DMS153 (cell line): ENCODE results near the gene C6orf136.
"Not testable (repeated sequence)": the region's sequence is repeated elsewhere in the genome, so short reads cannot be mapped to it uniquely, and the experiment has no call there.

Source experiments
- DNase-seq: peaks from one replicate; lab custom pipeline; 2025; lab: John Stamatoyannopoulos, UW

Gene C6orf136

GRCh38 chr6:30657922-30658321 is 11.0 kb downstream of the C6orf136 start:
- not testable (repeated sequence) for DNase-seq

- DNase-seq, result no peak
Measured at GRCh38 chr6:30664994-30665767, 18.2 kb downstream of the C6orf136 start.

DNA sequence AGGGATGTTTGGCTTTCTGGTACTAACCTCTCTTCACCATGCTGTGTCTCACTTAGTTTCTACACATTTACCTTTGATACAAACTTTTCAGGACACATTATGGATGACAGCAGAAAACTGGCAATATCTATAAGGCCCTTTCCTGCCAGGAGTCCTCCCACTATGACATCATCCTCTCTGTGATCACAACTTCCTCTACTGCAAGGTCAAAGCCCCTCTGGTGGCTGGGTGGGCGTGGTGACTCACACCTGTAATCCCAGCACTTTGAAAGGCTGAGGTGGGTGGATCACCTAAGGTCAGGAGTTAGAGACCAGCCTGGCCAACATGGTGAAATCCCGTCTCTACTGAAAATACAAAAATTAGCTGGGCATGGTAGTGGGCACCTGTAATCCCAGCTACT is 19.4 kb downstream of the C6orf136 start:
- DNase-seq, result not testable (repeated sequence)

DNA sequence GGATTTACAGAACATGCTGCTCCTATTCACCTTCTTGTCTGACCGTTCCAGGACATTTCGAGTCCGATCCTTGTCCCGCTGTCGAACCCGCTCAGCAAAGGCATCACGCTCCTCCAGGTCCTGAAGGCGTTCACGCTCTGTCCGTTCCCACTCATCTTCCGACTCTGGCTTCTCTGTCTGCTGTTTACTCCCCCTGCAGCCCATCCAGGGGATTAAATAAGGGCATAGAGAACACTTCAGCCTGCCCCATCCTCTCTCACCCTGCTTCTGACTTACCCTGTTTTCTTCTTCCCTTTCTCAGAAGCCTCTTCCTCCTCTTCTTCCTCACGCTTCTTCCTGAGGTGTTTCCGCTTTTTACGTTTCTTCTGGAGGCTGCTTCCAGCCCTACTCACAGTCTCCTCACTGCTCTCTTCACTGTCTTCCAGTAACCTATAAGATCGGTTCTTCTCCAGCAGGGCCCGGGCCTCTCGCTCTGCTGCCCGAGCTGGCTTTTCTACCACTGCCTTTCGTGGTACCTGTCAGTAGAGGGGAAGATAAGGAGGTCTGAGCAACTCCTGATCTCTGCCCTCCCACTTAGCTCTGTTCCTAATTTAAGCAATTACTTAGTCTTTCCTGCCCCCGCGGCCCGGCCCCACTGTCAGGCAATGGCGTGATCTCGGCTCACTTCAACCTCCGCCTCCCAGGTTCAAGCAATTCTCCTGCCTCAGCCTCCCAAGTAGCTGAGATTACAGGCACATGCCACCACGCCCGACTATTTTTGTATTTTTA is 24.0 kb downstream of the C6orf136 start:
- no peak for DNase-seq

DNA sequence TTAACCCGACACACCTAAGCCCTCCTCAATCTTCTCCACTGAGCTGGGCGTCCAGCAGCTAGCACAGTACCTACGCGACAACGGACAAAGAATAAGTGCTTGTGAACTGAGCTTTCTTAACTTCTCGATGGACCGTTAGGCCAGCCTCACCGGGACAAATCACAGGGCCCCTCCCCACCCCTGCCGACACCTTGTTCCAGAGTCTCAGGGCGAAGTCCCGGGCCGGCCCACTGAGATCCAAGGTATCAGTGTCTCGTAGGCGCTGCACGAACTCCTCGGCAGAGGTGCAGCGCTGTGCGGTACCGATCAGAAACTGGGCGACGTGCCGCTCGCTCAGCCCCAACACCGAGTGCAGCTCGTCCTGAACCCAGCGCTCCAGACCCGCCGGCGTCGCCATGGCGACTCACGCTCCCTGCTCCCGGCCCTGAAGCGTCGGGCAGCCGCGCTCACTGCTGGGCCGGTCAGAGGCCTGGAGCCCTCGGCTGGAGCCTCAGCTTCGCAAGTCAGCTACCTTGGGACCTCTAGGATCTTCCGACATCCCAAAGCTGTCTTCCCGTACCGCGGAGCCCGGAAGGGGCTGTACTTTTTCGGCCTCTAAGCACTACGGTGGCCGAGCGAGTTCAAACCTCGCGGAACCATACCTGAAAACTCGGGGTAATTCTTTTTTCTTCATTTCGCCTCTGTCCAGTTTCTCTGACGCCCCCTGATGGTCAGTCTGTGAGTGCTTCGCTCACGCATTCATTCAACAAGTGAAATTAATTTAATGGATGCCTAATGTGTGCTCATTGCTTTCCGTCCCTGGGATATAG is 25.7 kb downstream of the C6orf136 start, which contains the start of gene DHX16:
TSS of gene DHX16 (minus strand) at position 562 of the 809 bp plus-strand sequence. CDS start at position 397, 165 bp downstream.
- peak; percentile 86 for DNase-seq

DNA sequence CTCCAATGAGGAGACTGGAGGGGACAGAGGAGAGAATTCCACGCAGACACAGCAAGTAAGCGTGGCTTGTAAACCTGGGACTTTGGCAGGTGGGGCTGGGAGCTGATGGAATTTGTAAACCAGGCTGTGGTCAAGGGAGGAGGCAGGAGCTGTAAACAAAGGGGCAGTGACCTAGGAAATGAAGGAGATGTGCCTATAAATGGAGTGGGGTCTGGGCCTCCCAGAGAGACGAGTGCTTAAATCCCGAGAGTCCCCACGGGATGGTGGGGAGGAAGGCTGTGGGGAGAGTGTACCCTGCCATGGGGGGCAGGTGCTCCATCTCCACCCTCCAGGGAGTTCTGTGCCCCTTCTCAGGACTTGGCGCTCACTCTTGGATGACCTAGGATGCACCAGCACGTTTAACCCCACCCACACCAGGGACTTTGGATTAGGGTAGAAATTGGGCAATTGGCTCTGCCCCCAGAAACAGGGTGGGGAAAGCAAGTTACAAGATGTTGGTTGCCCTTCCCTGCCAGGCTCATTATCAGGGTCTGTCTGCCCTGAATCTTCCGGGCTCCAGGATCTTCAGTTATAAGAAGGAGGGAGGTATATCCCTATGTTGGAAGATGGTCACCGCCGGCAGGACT is 29.8 kb downstream of the C6orf136 start:
- DNase-seq, result no peak

- peak; percentile 64 for DNase-seq
Measured at GRCh38 chr6:30678964-30679726, 32.2 kb downstream of the C6orf136 start.

GRCh38 chr6:30679765-30680535 is 33.0 kb downstream of the C6orf136 start:
- DNase-seq, result no peak

- DNase-seq, result no peak
Measured at GRCh38 chr6:30681766-30682142, 34.8 kb downstream of the C6orf136 start.

DNA sequence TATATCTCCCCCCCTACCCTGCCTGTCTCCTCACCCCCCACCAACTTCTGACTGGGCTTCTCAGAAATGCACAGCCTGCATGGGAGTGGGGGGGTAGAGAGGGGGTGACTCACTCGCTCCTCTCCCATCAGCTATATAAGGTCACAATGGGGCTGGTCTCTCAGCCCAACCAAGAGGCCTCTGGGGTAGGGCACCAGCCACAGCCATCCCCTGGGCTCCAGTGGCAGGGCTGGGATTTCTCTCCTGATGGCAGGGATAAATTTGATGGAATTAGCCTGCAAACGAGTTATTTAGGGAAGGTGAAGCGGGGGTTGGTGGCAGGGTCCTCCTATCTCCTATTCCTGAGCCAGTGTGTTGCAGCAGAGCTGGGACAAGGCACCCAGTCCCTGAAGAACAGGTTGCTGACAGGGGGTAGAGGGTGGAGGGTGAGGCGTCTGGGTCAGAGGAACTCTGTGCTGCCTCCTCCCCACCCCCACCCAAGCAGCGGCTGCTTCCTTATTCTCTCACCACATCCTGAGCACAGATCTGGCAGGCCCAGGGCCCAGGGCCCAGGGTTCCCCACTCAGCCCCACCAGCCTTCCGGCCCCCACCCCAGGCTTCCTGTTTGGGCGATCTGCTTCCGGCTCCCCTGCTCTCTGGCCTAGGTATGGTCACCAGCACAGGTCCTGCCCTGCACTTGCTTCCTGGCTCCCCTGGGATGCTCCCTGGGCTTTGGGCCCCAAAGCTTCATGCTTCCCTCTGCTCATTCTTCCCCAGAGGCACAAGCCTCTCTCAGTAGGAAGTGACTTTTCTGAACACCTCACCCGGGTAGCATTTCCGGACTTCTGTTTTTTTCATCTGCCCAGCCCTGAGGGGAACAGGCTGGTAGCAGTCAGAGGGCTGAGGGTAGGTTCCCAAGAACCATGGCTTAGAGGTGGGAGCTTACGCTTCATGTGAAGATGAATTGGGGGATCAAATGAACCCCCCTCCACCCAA is 35.5 kb downstream of the C6orf136 start:
- DNase-seq, result peak; percentile 48

GRCh38 chr6:30683183-30683979 is 36.4 kb downstream of the C6orf136 start:
- no peak for DNase-seq

- no peak for DNase-seq
Measured at GRCh38 chr6:30683980-30684338, 37.0 kb downstream of the C6orf136 start.

- DNase-seq, result no peak
Measured at GRCh38 chr6:30684386-30685156, 37.6 kb downstream of the C6orf136 start.

- DNase-seq, result no peak
Measured at GRCh38 chr6:30685157-30686008, 38.5 kb downstream of the C6orf136 start.

- no peak for DNase-seq
Measured at GRCh38 chr6:30686009-30686907, 39.3 kb downstream of the C6orf136 start, which contains the start of gene PPP1R18. Gene PPP1R18, minus strand, starts transcription at chr6:30686645. Its CDS starts 627 bp downstream, at chr6:30686018.
